Heart left ventricle (tissue), 16 donors: Measurements from ENCODE around the gene RHBDF2. TPM values are rescaled to one million over a fixed set of nuclear protein-coding genes. Genes with fewer than 3 reads are reported as not detected.
A peak's percentile ranks its signal among the peaks of the same experiment; 100 is the strongest.

Experiments used
- ATAC-seq, 4 donors: fragments of 200-7000 bp; cut with Tn5 transposase; one replicate each; pipeline ENCODE4 v1.9.1; 2020 to 2022; ENCODE audit warnings: moderate library complexity in 4 of 4, mild to moderate bottlenecking in 3 of 4, moderate number of reproducible peaks in 1 of 4
- DNase-seq, 5 donors: peaks; one replicate each; pipeline ENCODE4 v3.0.0-alpha.2; 2020
- H3K27ac ChIP-seq, 12 donors: fragments of 200-600 bp; sonication (generic) in 4 of 12; one replicate each; pipeline versions ENCODE4 v1.5.0 to v1.8.0; 2016 to 2022; ENCODE audit warnings: mild to moderate bottlenecking in 2 of 12
- H3K27me3 ChIP-seq, 9 donors: fragments of 200-600 bp; sonication (generic) in 2 of 9; one replicate each; pipeline versions ENCODE4 v1.5.1 to v1.8.0; 2016 to 2022; ENCODE audit warnings: mild to moderate bottlenecking in 3 of 9
- H3K36me3 ChIP-seq, 9 donors: fragments of 200-600 bp; sonication (generic) in 2 of 9; one replicate each; pipeline versions ENCODE4 v1.5.0 to v1.8.0; 2018 to 2022; ENCODE audit warnings: mild to moderate bottlenecking in 2 of 9
- H3K4me1 ChIP-seq, 12 donors: fragments of 200-600 bp; sonication (generic) in 4 of 12; one replicate each; pipeline versions ENCODE4 v1.5.0 to v1.8.0; 2016 to 2022; ENCODE audit warnings: mild to moderate bottlenecking in 3 of 12
- H3K4me3 ChIP-seq, 12 donors: fragments of 200-600 bp; sonication (generic) in 4 of 12; one replicate each; pipeline versions ENCODE4 v1.5.0 to v1.8.0; 2017 to 2022; ENCODE audit warnings: mild to moderate bottlenecking in 9 of 12, moderate library complexity in 4 of 12
- H3K9me3 ChIP-seq, 12 donors: fragments of 200-600 bp; sonication (generic) in 4 of 12; one replicate each; pipeline versions ENCODE4 v1.5.0 to v1.8.0; 2016 to 2022; ENCODE audit warnings: mild to moderate bottlenecking in 1 of 12
- CTCF ChIP-seq, 12 donors: fragments of 200-600 bp; sonication (generic) in 4 of 12; IDR thresholded peaks; one replicate each; pipeline versions ENCODE4 v1.5.0 to v1.8.0; 2018 to 2022; ENCODE audit warnings: antibody characterized with exemption in 12 of 12, mild to moderate bottlenecking in 5 of 12
- POLR2A ChIP-seq, 2 donors: fragments of 450-650 bp; IDR thresholded peaks; one replicate each; pipeline ENCODE4 v1.6.1; 2017; ENCODE audit warnings: antibody characterized with exemption in 2 of 2, mild to moderate bottlenecking in 2 of 2, moderate library complexity in 2 of 2
- WGBS, 4 donors: extraction: QIAGEN DNeasy Blood & Tissue Kit in 2 of 4; methylation state at CpG; one replicate each; pipeline versions ENCODE4 v1.1.5 to v1.1.7; 2013 to 2018; 5-methylcytosine and 5-hydroxymethylcytosine counted together
- intact Hi-C, 10 donors: fragments of 100-400 bp; cut with DNase I; formaldehyde crosslinking; loops; one replicate each; pipeline versions ENCODE4 v1.11.1 to v1.14.2; 2022
- polyA plus RNA-seq, 2 donors: library from polyadenylated mRNA; stranded (reverse); fragments of 200-250 nt; gene quantifications; one replicate each; pipeline ENCODE4 v1.2.3, GENCODE V29; 2013
- total RNA-seq, 9 donors: library from RNA; depleted of rRNA in 2 of 9; stranded (reverse); fragments of >200 nt in 2 of 9; fragmentation: NEBNext Ultra II Directional in 3 of 9; extraction: Animal tissue kit (Norgen Biotek cat#: 25700) in 3 of 9; gene quantifications; one replicate each; pipeline versions ENCODE4 v1.1.0 to v1.2.4, GENCODE V29; 2016 to 2023
- donor health status: ischemic (EF 13 %, LVEDD 7.1; RV severe dilation, severe dysfunction).
- donor health status: healthy with polysubstance abuse.
- donor health status: DM: no; HTN: yes; CAD: no.
- donor health status: DM: no; HTN: no; CAD: no.
- donor health status: ischemic (EF 25% LVEDD 6.9; RV normal size, moderate dysfunction).
- donor health status: ischemic (EF 25% LVEDD 5.7; RV mildly dilated, moderate dysfunction).
- donor health status: healthy.
- donor health status: DM: yes; HTN: yes; CAD: no.
- donor health status: ischemic (EF 35%, LVEDD 5.7; RV mildly dilated, moderate dysfunction).
- donor health status: nonischemic (EF 11% LVEDD 7.7; RV severe dilation, severe dysfunction).
- donor health status: DM: yes; HTN: yes; CAD: no.
- donor health status: PGD.
- donor health status: ischemic (EF 29% LVEDD 5.4; RV normal size, mild dysfunction).
- donor health status: nonischemic (EF 23%, LVEDD 6.1; RV moderate dilation, normal function).

The RHBDF2 gene
- total and polyA plus RNA-seq, 11 donors, result 6.3 to 49.4 (median 14.1) TPM

DNA sequence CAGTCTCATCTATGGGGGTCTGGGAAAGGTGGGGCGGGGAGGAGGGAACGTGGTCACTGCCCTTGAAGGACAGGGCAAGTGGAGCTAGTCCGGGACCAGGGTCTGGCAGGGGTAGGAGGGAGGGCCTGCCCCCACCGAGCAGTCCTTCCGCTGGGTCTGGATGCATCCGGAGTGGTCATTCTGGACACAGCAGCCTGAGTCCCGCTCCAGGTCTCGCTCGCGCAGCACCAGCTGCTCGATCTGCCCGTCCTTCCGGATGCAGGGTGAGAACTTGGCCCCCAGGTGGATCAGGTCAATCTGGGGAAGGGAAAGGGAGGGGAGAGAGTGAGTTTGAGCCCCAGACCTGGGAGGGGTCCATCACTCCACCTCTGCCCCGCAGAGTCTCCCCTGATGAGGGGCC, 27.0 kb downstream of the RHBDF2 start:
- no peak for ATAC-seq

GRCh38 chr17:76473541-76473985, 27.7 kb downstream of the RHBDF2 start:
- DNase-seq, result no peak
- peaks cover 0 to 9% (median 0%) of the 10 kb centered on the region in 12 donors for H3K4me1 ChIP-seq
- peak in 1 of 4 donors; percentile 21 for ATAC-seq
- no peak overlapping the region for H3K27ac ChIP-seq
- H3K4me3 ChIP-seq, result no peak overlapping the region
- 83 to 90% (median 87%) methylated on average over 18 of the region's 18 CpGs for WGBS, 4 donors
- TF ChIP-seq POLR2A (IDR thresholded peaks at IDR 0.05) (no peak), CTCF (IDR thresholded peaks at IDR 0.05) (peak in 6 of 12 donors; percentile 10 to 24 (median 20))
- no peaks in the 10 kb centered on the region for H3K9me3 ChIP-seq
- intact Hi-C loops, result no loop called here
- H3K27me3 ChIP-seq, result no peaks in the 10 kb centered on the region
- peaks cover 0 to 89% (median 9%) of the 10 kb centered on the region in 9 donors for H3K36me3 ChIP-seq

More for the DNA sequence above, 27.0 kb downstream of the RHBDF2 start:
- DNase-seq, result no peak
- H3K27ac ChIP-seq, result no peak overlapping the region
- intact Hi-C loops, result no loop called here
- H3K4me1 ChIP-seq, result peaks cover 0 to 9% (median 0%) of the 10 kb centered on the region in 12 donors
- TF ChIP-seq CTCF (IDR thresholded peaks at IDR 0.05), result no peak
- no peak for TF ChIP-seq POLR2A (IDR thresholded peaks at IDR 0.05)
- H3K9me3 ChIP-seq, result no peaks in the 10 kb centered on the region
- H3K4me3 ChIP-seq, result no peak overlapping the region
- 95 to 99% (median 96%) methylated on average over 10 to 14 of the region's 14 CpGs for WGBS, 4 donors
- H3K36me3 ChIP-seq, result peaks cover 0 to 95% (median 13%) of the 10 kb centered on the region in 9 donors
- no peaks in the 10 kb centered on the region for H3K27me3 ChIP-seq

- 95 to 97% (median 96%) methylated on average over 10 to 11 of the region's 11 CpGs for WGBS, 4 donors
- Histone ChIP-seq H3K4me1 (peaks cover 0 to 9% (median 0%) of the 10 kb centered on the region in 12 donors), H3K9me3 (no peaks in the 10 kb centered on the region), H3K27ac (no peak overlapping the region), H3K36me3 (peaks cover 0 to 80% (median 9%) of the 10 kb centered on the region in 9 donors), H3K27me3 (no peaks in the 10 kb centered on the region), H3K4me3 (no peak overlapping the region)
- DNase-seq (no peak), ATAC-seq (no peak)
- intact Hi-C loops, result no loop called here
- TF ChIP-seq CTCF (IDR thresholded peaks at IDR 0.05) (no peak), POLR2A (IDR thresholded peaks at IDR 0.05) (no peak)
Measured at GRCh38 chr17:76472726-76473125, 28.5 kb downstream of the RHBDF2 start.

DNA sequence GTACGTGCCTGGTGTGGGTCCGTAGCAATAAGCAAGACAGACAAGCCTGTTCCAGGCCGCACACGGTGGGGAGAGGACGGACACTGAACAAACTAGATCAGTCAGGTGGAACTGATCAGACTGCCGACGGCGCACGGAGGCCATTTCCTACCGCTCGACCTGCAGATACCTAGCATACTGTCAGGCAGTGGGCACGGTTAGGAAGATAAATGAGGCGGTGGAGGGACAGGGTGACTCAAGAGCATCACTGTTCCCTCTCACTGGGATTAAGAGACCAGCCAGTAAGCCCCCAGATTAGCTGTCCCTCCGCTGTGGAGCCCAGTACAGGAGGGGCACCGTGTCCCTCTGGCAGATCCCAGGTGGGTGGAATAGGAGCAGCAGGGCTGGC, 29.0 kb downstream of the RHBDF2 start:
- ATAC-seq, result no peak
- peaks cover 0 to 9% (median 0%) of the 10 kb centered on the region in 12 donors for H3K4me1 ChIP-seq
- intact Hi-C loops, result no loop called here
- no peak overlapping the region for H3K27ac ChIP-seq
- H3K27me3 ChIP-seq, result no peaks in the 10 kb centered on the region
- no peak overlapping the region for H3K4me3 ChIP-seq
- TF ChIP-seq POLR2A (IDR thresholded peaks at IDR 0.05), result no peak
- WGBS, 4 donors, result 91 to 96% (median 95%) methylated on average over 6 to 15 of the region's 15 CpGs
- no peaks in the 10 kb centered on the region for H3K9me3 ChIP-seq
- H3K36me3 ChIP-seq, result peaks cover 0 to 76% (median 9%) of the 10 kb centered on the region in 9 donors
- DNase-seq, result no peak
